HG02870 (cell line): ENCODE results near the gene ADCY3.
"Not testable (repeated sequence)": the region's sequence is repeated elsewhere in the genome, so short reads cannot be mapped to it uniquely, and the experiment has no call there.

Source experiments
- ATAC-seq: cut with Tn5 transposase; IDR thresholded peaks from one replicate; pipeline ENCODE4 v1.9.1; 2021; ENCODE audit warnings: mild to moderate bottlenecking, moderate library complexity; ENCODE audit not compliant: unreplicated experiment

ADCY3 gene

GRCh38 chr2:24853996-24854395, 66.0 kb downstream of the ADCY3 start:
- ATAC-seq = no peak

- no peak for ATAC-seq
Observed at GRCh38 chr2:24853046-24853445, 67.0 kb downstream of the ADCY3 start.

DNA sequence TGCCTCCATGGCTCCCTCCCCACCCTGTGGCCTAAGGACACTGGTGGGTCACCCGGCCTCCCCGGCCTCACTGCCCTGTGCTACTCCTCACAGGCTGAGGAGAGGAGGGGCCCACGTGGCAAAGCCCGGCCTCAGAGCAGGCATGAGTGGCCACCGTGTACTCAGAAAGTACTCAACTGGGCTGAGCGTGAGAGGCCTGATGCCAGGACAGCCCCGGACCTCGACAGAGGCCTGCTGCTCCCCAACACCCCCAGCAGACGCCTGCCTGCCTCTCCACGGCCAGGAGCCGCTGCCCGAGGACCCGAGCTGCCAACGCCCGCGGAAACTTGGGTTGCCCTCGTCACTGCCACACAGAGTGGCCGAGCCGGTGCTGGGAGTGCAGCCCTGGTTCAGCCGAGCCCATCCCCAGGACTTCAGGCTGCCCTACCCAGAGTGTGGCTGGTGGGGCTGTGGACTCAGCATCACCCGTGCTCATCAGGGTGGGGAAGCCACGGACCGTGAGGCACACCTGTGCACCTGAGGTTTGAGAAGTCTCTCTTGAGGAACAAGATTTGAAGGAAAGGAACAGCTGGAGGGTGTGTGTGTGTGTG, 67.5 kb downstream of the ADCY3 start:
- no peak for ATAC-seq

GRCh38 chr2:24852026-24852425, 68.0 kb downstream of the ADCY3 start:
- ATAC-seq = no peak

- no peak for ATAC-seq
Observed at GRCh38 chr2:24850944-24851343, 69.1 kb downstream of the ADCY3 start.

GRCh38 chr2:24845691-24846090, 74.3 kb downstream of the ADCY3 start:
- ATAC-seq = no peak

DNA sequence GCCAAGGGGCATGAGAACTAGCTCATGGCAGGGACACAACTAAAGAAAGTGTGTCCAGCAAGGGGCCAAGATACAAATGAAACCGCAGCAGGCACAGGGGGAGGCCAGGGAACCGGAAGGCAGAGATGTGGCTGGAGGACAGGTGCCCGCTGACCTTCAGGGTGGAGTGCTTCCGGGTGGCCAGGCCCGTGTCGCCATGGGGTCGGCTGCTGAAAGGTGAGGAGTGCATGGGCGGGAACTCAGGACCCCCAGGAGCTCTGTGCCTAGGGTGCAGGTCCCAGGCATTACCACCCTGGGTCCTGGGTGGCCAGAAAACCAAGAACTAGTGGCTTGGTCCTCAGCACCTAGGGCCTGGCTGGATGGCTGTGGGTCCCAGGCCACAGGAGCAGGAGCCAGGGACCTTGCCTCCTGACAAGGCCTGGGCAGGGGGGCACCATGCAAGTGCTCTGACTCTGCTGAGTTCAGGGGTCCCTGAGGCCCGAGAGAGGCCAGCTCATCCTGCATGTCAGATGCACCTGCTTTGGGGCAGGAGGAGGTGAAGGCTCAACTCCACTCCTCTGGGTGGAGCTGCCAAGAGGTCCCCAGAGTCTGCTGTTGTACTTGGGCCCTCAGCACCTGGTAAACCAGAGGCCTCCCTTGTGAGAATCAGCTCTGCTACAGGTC, 75.9 kb downstream of the ADCY3 start:
- ATAC-seq = no peak

- ATAC-seq = no peak
Observed at GRCh38 chr2:24843330-24843860, 76.6 kb downstream of the ADCY3 start.

GRCh38 chr2:24842081-24843050, 77.7 kb downstream of the ADCY3 start:
- ATAC-seq = no peak

- no peak for ATAC-seq
Observed at GRCh38 chr2:24840962-24841945, 78.8 kb downstream of the ADCY3 start.

GRCh38 chr2:24840164-24840869, 79.7 kb downstream of the ADCY3 start:
- ATAC-seq = no peak

DNA sequence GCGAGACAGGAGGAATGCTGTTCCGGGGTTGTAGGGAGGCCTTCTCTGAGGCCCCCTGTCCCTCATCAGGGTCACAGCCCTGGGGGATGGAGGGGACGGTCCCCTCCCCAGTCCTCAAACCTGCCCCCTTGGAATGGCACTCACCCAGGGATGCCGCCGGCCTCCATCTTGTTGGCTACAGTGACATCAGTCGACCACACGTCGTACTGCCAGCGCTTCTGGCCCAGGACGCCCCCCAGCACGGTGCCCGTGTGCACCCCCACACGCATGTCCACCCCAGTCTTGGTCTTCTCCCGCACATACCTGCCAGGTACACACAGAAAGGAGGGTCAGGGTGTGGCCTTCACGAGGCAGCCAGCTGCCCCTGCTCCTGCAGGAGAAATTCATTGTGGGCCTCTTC, 80.3 kb downstream of the ADCY3 start:
- ATAC-seq = no peak

GRCh38 chr2:24838541-24838940, 81.5 kb downstream of the ADCY3 start:
- ATAC-seq = no peak

DNA sequence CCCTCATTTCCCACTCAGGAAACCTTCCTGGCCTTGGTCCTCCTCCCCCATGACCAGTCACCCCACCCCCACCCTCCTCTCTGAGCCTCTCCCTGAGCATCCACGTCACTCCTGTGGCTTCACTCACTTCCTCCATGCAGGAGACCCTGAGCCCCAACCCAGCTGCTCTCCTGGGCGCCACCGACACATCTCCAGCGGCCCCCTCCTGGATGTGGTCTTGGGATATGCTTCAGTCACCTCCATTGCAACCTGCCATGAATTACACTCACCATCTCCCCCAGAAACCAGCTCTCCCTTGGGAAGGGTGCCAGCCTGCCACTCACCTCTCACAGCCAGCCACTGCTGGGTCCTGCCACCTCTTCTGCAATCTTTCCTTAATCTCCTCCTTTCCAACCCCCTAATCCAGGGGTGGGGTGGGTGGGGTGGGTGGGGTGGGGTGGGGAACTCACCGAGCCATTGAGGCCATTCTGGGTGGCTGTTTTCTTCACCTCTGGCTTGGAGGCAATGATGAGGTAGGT, 82.0 kb downstream of the ADCY3 start:
- no peak for ATAC-seq

DNA sequence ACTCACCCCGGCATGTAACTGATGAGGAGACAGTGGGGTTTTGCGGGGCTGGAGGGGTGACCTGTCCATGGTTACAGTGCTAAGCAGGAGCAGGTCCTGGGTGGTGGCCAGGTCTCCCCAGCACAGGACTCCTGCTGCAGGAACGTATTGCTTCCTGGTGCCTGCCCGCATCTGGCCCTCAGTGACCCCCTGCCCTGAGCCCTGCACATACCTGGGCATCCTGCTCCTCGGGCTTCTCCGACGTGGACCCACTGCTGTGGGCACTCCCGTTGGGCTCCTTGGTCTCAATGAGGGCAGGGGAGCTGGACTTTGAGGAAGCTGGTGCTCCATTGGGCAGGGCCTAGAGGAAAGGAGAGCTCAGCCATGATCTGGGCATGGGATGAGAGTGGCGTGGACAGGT, 83.3 kb downstream of the ADCY3 start:
- ATAC-seq = no peak

DNA sequence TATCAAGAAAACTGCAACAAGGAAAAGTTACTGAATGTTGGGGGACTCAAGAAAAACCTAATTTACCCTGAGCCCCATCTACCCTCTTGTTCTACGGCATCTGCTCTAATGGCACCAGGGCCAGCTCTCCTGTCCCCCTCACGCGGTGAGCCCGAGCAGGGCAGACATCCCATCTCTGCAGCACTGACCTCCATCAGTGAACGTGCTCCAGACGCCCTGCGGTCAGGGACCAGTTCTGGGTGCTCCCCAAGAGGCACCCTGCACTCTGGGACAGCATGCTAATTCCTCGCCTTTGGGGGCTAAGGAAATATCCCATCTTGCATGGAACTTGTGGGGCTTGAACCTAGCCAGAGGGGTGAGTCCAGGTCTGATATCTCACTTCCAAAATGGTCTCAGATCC, 83.8 kb downstream of the ADCY3 start:
- ATAC-seq = no peak

DNA sequence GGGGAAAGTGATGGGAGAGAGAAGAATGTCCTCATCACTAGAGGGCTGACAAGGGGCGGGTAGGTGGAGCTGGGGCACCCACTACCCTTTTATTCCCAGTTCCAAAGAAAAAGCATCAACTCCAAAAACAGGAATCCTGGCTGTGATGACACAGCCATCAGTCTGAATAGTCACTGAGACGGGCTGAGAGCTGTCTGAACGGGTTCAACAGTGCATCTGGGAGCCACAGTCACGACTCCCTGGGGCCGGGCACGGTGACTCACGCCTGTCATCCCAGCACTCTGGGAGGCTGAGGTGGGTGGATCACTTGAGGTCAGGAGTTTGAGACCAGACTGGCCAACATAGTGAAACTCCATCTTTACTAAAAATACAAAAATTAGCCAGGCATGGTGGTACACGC, 84.6 kb downstream of the ADCY3 start:
- ATAC-seq = not testable (repeated sequence)

DNA sequence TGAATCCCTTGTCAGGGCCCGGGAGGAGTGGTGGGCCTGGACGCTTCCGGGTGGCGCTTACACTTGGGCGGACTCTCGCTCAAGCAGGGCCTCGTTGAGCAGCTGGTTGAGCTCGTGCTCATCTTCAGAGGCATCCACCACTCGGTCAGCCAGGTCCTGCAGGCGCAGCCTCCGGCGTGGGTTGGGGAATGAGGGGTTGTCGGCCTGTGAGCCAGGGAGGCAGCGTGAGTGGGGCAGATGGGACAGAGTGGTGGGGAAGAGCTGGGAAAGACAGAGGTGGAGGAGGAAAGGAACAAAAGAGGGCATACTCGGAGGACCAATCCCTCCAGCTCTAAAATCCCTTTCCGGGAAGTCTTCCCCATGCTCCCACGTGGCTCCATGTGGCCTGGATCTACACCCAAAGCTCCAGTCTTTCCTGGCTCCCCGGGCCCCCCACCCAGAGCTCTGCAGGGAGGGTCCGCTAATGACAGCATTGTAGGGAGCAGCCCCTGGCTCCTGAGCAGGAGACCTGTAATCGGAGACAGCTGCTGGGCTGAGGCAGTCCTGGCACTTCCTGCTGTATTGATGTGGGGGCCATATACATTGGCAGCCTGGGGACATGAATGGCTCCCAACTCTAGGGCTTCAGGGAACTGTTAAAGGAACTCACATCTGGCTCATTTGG, 85.2 kb downstream of the ADCY3 start:
- no peak for ATAC-seq
